HepG2 (cell line): Measurements from ENCODE around the gene MEX3B. TPM values are rescaled to one million over a fixed set of nuclear protein-coding genes. Genes with fewer than 3 reads are reported as not detected.

Experiments used
- ATAC-seq: fragments of 200-7000 bp; cut with Tn5 transposase; 3 replicates; pipeline ENCODE4 v1.9.1; 2020; ENCODE audit warnings: mild to moderate bottlenecking, moderate library complexity
- BruUV-seq: library from RNA; stranded (reverse); fragments of 400-500 nt; replicated peaks from 2 replicates; lab custom pipeline; 2021; lab: Mats Ljungman, UMichigan
- CTCF ChIA-PET: fragments of 300-600 bp; formaldehyde crosslinking; extraction: SDS; loops from one replicate; lab custom pipeline; 2021; ENCODE audit warnings: low total read pairs, inconsistent platforms, low intra/inter-chr PET ratio; lab: Yijun Ruan, JAX
- POLR2A ChIA-PET: fragments of 350-600 bp; sonication (Branson Sonifier 250); formaldehyde crosslinking; loops from one replicate; lab custom pipeline; 2020; ENCODE audit warnings: antibody characterized with exemption, inconsistent platforms; lab: Yijun Ruan, JAX
- DNase-seq: peaks from one replicate; pipeline ENCODE4 v3.0.0-alpha.2; 2015; ENCODE audit warnings: low spot score
- FAIRE-seq: peaks from 3 replicates; lab custom pipeline; 2011; peaks lifted over from hg19 to GRCh38; lab: Jason Lieb, UNC
- H2AFZ ChIP-seq: one replicate; pipeline ENCODE4 v1.6.1; 2011; ENCODE audit warnings: low read length, inconsistent platforms
- H3K27ac ChIP-seq: fragments of 300-600 bp; 3 replicates; pipeline ENCODE4 v1.8.0; 2011; ENCODE audit warnings: mixed run types, mild to moderate bottlenecking, mixed read lengths, low read length, inconsistent platforms; ENCODE audit not compliant: insufficient read depth; ENCODE audit errors: extremely low read length
- H3K27me3 ChIP-seq, 2 experiments: fragments of 200-600 bp in 1 of 2; 2 replicates in 1 of 2; 3 replicates in 1 of 2; pipeline versions ENCODE4 v1.6.0 to v1.8.0; 2011; ENCODE audit warnings: low read length in 2 of 2, mild to moderate bottlenecking in 2 of 2, moderate library complexity in 2 of 2, inconsistent platforms in 1 of 2; ENCODE audit not compliant: insufficient read depth in 2 of 2, control insufficient read depth in 1 of 2
- H3K36me3 ChIP-seq, 2 experiments: fragments of 200-600 bp in 1 of 2; replicated peaks in 1 of 2; 2 replicates in 1 of 2; 3 replicates in 1 of 2; pipeline versions ENCODE4 v1.5.1 to v1.8.0; 2011; ENCODE audit warnings: low read length in 2 of 2, inconsistent platforms in 1 of 2; ENCODE audit not compliant: insufficient read depth in 2 of 2, control insufficient read depth in 1 of 2
- H3K4me1 ChIP-seq: 2 replicates; pipeline ENCODE4 v1.5.1; 2012; ENCODE audit warnings: low read length, inconsistent platforms; ENCODE audit not compliant: insufficient read depth
- H3K4me2 ChIP-seq: 2 replicates; pipeline ENCODE4 v1.6.0; 2011; ENCODE audit warnings: low read depth, low read length, inconsistent platforms
- H3K4me3 ChIP-seq, 3 experiments: fragments of 200-600 bp in 1 of 3; sonication (generic), shearing (Covaris generic) in 1 of 3; replicated peaks in 1 of 3; 2 replicates each; pipeline ENCODE4 v1.5.1; 2011 to 2016; ENCODE audit warnings: low read length in 3 of 3, inconsistent platforms in 2 of 3, low read depth in 2 of 3, mild to moderate bottlenecking in 2 of 3, control low read depth in 1 of 3, mixed read lengths in 1 of 3; ENCODE audit not compliant: insufficient read depth in 1 of 3
- H3K79me2 ChIP-seq: one replicate; pipeline ENCODE4 v1.6.1; 2011; ENCODE audit warnings: low read length, inconsistent platforms; ENCODE audit not compliant: insufficient read depth
- H3K9ac ChIP-seq: 2 replicates; pipeline ENCODE4 v1.6.0; 2011; ENCODE audit warnings: mild to moderate bottlenecking, low read depth, low read length, inconsistent platforms; ENCODE audit not compliant: insufficient read depth
- H3K9me3 ChIP-seq: 2 replicates; pipeline ENCODE4 v1.5.1; 2012; ENCODE audit warnings: mild to moderate bottlenecking, low read length
- H4K20me1 ChIP-seq: 2 replicates; pipeline ENCODE4 v1.6.0; 2011; ENCODE audit warnings: inconsistent platforms, mild to moderate bottlenecking, low read length, moderate library complexity; ENCODE audit not compliant: insufficient read depth
- CBFB ChIP-seq: sonication (generic); formaldehyde crosslinking; IDR thresholded peaks from 2 replicates; pipeline ENCODE4 v1.4.0; 2020; ENCODE audit warnings: missing genetic modification reagents
- GABPA ChIP-seq, 2 experiments: IDR thresholded peaks; 2 replicates each; pipeline ENCODE4 v1.6.1; 2011 to 2016; ENCODE audit warnings: low read depth in 2 of 2, low read length in 1 of 2, missing biosample characterization in 1 of 2, missing genetic modification characterization in 1 of 2
- NFIB ChIP-seq: sonication (generic); formaldehyde crosslinking; IDR thresholded peaks from 2 replicates; pipeline ENCODE4 v1.9.0; 2021; ENCODE audit warnings: missing genetic modification reagents, mild to moderate bottlenecking, borderline replicate concordance
- ZNF430 ChIP-seq: sonication (generic); formaldehyde crosslinking; IDR thresholded peaks from 2 replicates; pipeline ENCODE4 v1.9.0; 2021; ENCODE audit warnings: mild to moderate bottlenecking, missing genetic modification reagents
- ZNF609 ChIP-seq: sonication (generic); formaldehyde crosslinking; IDR thresholded peaks from 2 replicates; pipeline ENCODE4 v1.4.0; 2020; ENCODE audit warnings: mild to moderate bottlenecking, missing genetic modification reagents, borderline replicate concordance
- ZNF720 ChIP-seq: sonication (generic); formaldehyde crosslinking; IDR thresholded peaks from 2 replicates; pipeline ENCODE4 v1.4.0; 2020; ENCODE audit warnings: missing genetic modification reagents
- WGBS: methylation state at CpG from one replicate; pipeline ENCODE4 v1.1.6; 2017; ENCODE audit warnings: low lambda C conversion rate; 5-methylcytosine and 5-hydroxymethylcytosine counted together
- in situ Hi-C: cut with HindIII; loops from 2 replicates; pipeline ENCODE4 v1.10.0; 2017; ENCODE audit warnings: low pct_unique_long_range_greater_than_20kb; ENCODE audit not compliant: extremely low pct_ligation_motif_present
- intact Hi-C: fragments of 100-400 bp; cut with micrococcal nuclease; formaldehyde crosslinking; loops from one replicate; pipeline ENCODE4 v1.10.0; 2022; ENCODE audit not compliant: unreplicated experiment
- polyA plus RNA-seq, 8 experiments: library from polyadenylated mRNA; depleted of rRNA in 3 of 8; stranded (reverse) in 7 of 8; unstranded in 1 of 8; fragments of >200 nt; fragmentation: Illumina TruSeq in 4 of 8; extraction: Trizol in 4 of 8; gene quantifications; 2 replicates each; pipeline versions ENCODE4 v1.2.1 to v1.2.3, GENCODE V29; 2011 to 2016; ENCODE audit warnings: low read depth in 4 of 8, missing spikeins in 1 of 8, mixed read lengths in 1 of 8; ENCODE audit not compliant: insufficient read depth in 1 of 8
- total RNA-seq, 5 experiments: library from RNA; depleted of rRNA; stranded (reverse); fragments of >200 nt; fragmentation: Illumina TruSeq; extraction: Trizol; gene quantifications; 2 replicates each; pipeline ENCODE4 v1.2.3, GENCODE V29; 2016; ENCODE audit warnings: low read depth in 1 of 5

MEX3B gene
- total and polyA plus RNA-seq, 2 of the 13 experiments (the other 11 are each of a cell fraction or from before 2014, with no cell fraction given) = 0.48 to 0.62 TPM

GRCh38 chr15:82036461-82036860, 9.4 kb downstream of the MEX3B start:
- DNase-seq = no peak
- no peak overlapping the region for H3K4me3 ChIP-seq
- BruUV-seq = no TSS peak
- 40% methylated on average over 7 of the region's 7 CpGs for WGBS
- POLR2A ChIA-PET = no interaction called here
- no peak for TF ChIP-seq ZNF609
- no peak for TF ChIP-seq CBFB (CRISPR knock-in tag)
- TF ChIP-seq ZNF720 = no peak
- TF ChIP-seq ZNF430 (CRISPR knock-in tag) = no peak
- no peak for TF ChIP-seq GABPA (IDR thresholded peaks at IDR 0.05; ENCODE audit: low read depth, low read length)
- TF ChIP-seq GABPA (CRISPR knock-in tag; IDR thresholded peaks at IDR 0.05; ENCODE audit: low read depth) = no peak
- TF ChIP-seq NFIB (CRISPR knock-in tag) = no peak
- H4K20me1 ChIP-seq = no peaks in the 10 kb centered on the region
- H3K4me1 ChIP-seq = peaks cover 11% of the 10 kb centered on the region
- no peak for ATAC-seq
- CTCF ChIA-PET = no interaction called here
- in situ Hi-C loops (no loop called here), intact Hi-C loops (no loop called here)
- peaks cover 0 to 13% of the 10 kb centered on the region in 2 experiments; a peak in 1 of 5 replicates for H3K27me3 ChIP-seq
- H3K9ac ChIP-seq = no peak overlapping the region
- FAIRE-seq = no peak
- no peaks in the 10 kb centered on the region for H3K9me3 ChIP-seq
- no peaks in the 10 kb centered on the region for H3K79me2 ChIP-seq
- no peak overlapping the region for H3K27ac ChIP-seq
- no peak overlapping the region for H3K4me2 ChIP-seq
- no peak overlapping the region for H2AFZ ChIP-seq
- H3K36me3 ChIP-seq = no peaks in the 10 kb centered on the region
